ENCODE data around the gene TMEM53. TPM values are rescaled to one million over a fixed set of nuclear protein-coding genes. Genes with fewer than 3 reads are reported as not detected.
"Not testable (repeated sequence)": the region's sequence is repeated elsewhere in the genome, so short reads cannot be mapped to it uniquely, and the experiment has no call there.

The TMEM53 gene
- total RNA-seq, 1 donor, result 6.9 TPM

GRCh38 chr1:44670751-44671640 lies 3.3 kb downstream of the TMEM53 start:
- Histone ChIP-seq H3K4me1 (ENCODE audit: insufficient read depth, low read length) (peaks cover 23% of the 10 kb centered on the region), H3K27ac (ENCODE audit: low read depth, low read length) (no peak overlapping the region), H3K4me3 (ENCODE audit: insufficient read depth, low read length) (no peak overlapping the region), H3K27me3 (ENCODE audit: insufficient read depth, low read length) (no peaks in the 10 kb centered on the region), H3K79me2 (ENCODE audit: insufficient read depth, low read length) (peaks cover 9% of the 10 kb centered on the region), H3K4me2 (ENCODE audit: insufficient read depth, low read length) (no peak overlapping the region), H3K36me3 (ENCODE audit: insufficient read depth, low read length) (no peaks in the 10 kb centered on the region), H4K20me1 (ENCODE audit: insufficient read depth, low read length) (no peaks in the 10 kb centered on the region), H3K9me3 (ENCODE audit: low read depth, low read length) (no peaks in the 10 kb centered on the region), H2AFZ (ENCODE audit: low read length) (no peak overlapping the region)
- DNase-seq (ENCODE audit: insufficient read length, low spot score, missing footprints), result peak; percentile 30
- TF ChIP-seq CTCF (IDR thresholded peaks at IDR 0.05; ENCODE audit: extremely low read depth, low read depth, low read length), result no peak

GRCh38 chr1:44666719-44667118 lies 7.6 kb downstream of the TMEM53 start:
- H3K27ac ChIP-seq (ENCODE audit: low read depth, low read length); H3K27me3 ChIP-seq (ENCODE audit: insufficient read depth, low read length): not testable (repeated sequence)

GRCh38 chr1:44664730-44665370 lies 9.4 kb downstream of the TMEM53 start:
- Histone ChIP-seq H3K4me1 (ENCODE audit: insufficient read depth, low read length) (no peaks in the 10 kb centered on the region), H3K27ac (ENCODE audit: low read depth, low read length) (no peak overlapping the region), H3K27me3 (ENCODE audit: insufficient read depth, low read length) (no peaks in the 10 kb centered on the region), H3K4me2 (ENCODE audit: insufficient read depth, low read length) (no peak overlapping the region), H3K79me2 (ENCODE audit: insufficient read depth, low read length) (no peaks in the 10 kb centered on the region), H3K9me3 (ENCODE audit: low read depth, low read length) (no peaks in the 10 kb centered on the region), H3K36me3 (ENCODE audit: insufficient read depth, low read length) (no peaks in the 10 kb centered on the region), H2AFZ (ENCODE audit: low read length) (no peak overlapping the region), H4K20me1 (ENCODE audit: insufficient read depth, low read length) (no peaks in the 10 kb centered on the region), H3K4me3 (ENCODE audit: insufficient read depth, low read length) (no peak overlapping the region)
- TF ChIP-seq CTCF (IDR thresholded peaks at IDR 0.05; ENCODE audit: extremely low read depth, low read depth, low read length), result no peak
- DNase-seq (ENCODE audit: insufficient read length, low spot score, missing footprints), result no peak

More at GRCh38 chr1:44666719-44667118, 7.6 kb downstream of the TMEM53 start:
- H3K79me2 ChIP-seq (ENCODE audit: insufficient read depth, low read length); H3K9me3 ChIP-seq (ENCODE audit: low read depth, low read length); H3K4me3 ChIP-seq (ENCODE audit: insufficient read depth, low read length); H3K36me3 ChIP-seq (ENCODE audit: insufficient read depth, low read length); H2AFZ ChIP-seq (ENCODE audit: low read length); H4K20me1 ChIP-seq (ENCODE audit: insufficient read depth, low read length); H3K4me2 ChIP-seq (ENCODE audit: insufficient read depth, low read length); H3K4me1 ChIP-seq (ENCODE audit: insufficient read depth, low read length): not testable (repeated sequence)
- peak; percentile 59 for DNase-seq (ENCODE audit: insufficient read length, low spot score, missing footprints)

GRCh38 chr1:44663417-44663816 lies 10.9 kb downstream of the TMEM53 start:
- Histone ChIP-seq H3K9me3 (ENCODE audit: low read depth, low read length) (no peaks in the 10 kb centered on the region), H3K4me2 (ENCODE audit: insufficient read depth, low read length) (no peak overlapping the region), H3K4me3 (ENCODE audit: insufficient read depth, low read length) (no peak overlapping the region), H3K27me3 (ENCODE audit: insufficient read depth, low read length) (no peaks in the 10 kb centered on the region), H2AFZ (ENCODE audit: low read length) (no peak overlapping the region), H3K27ac (ENCODE audit: low read depth, low read length) (no peak overlapping the region), H3K36me3 (ENCODE audit: insufficient read depth, low read length) (no peaks in the 10 kb centered on the region), H3K79me2 (ENCODE audit: insufficient read depth, low read length) (no peaks in the 10 kb centered on the region), H3K4me1 (ENCODE audit: insufficient read depth, low read length) (no peaks in the 10 kb centered on the region), H4K20me1 (ENCODE audit: insufficient read depth, low read length) (no peaks in the 10 kb centered on the region)
- no peak for TF ChIP-seq CTCF (IDR thresholded peaks at IDR 0.05; ENCODE audit: extremely low read depth, low read depth, low read length)
- DNase-seq (ENCODE audit: insufficient read length, low spot score, missing footprints), result no peak

Measured in osteoblast (primary cell).